ENCODE data around the gene CLEC1B.

DNA sequence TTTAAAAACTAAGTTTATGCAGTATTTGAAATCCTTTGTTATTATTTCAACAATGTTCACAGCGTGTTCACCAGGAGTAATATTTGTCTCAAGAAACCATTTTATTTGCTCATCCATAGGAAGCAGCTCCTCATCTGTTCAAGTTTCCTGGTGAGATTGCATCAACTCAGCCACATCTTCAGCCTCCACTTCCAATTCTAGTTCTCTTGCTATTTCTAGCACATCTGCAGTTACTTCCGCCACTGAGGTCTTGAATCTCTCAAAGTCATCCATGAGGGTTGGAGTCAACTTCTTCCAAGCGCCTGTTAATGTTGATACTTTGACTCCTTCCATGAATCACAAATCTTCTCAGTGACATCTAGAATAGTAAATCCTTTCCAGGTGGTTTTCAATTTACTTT is 49.6 kb upstream of the CLEC1B start:
- TF ChIP-seq POLR2A (IDR thresholded peaks at IDR 0.05; ENCODE audit: low read depth, low read length) (no peak), POLR2AphosphoS5 (IDR thresholded peaks at IDR 0.05; ENCODE audit: low read depth, low read length) (no peak), TAF1 (IDR thresholded peaks at IDR 0.05; ENCODE audit: borderline replicate concordance, low read depth, low read length) (no peak)

Data from GM12892 (cell line).